DOHH2 (cell line): Measurements from ENCODE around the gene TBC1D4.

Experiments used
- CTCF ChIP-seq: fragments of 200-600 bp; sonication (generic); IDR thresholded peaks from one replicate; pipeline ENCODE4 v1.5.1; 2014; ENCODE audit warnings: antibody characterized with exemption, mild to moderate bottlenecking, low read depth, low read length; ENCODE audit not compliant: poor library complexity, severe bottlenecking
- EZH2phosphoT487 ChIP-seq: fragments of 200-600 bp; sonication (generic); IDR thresholded peaks from 2 replicates; pipeline ENCODE4 v1.6.1; 2017; ENCODE audit warnings: borderline replicate concordance, mild to moderate bottlenecking, antibody characterized with exemption, low read length, moderate library complexity, mixed read lengths

GRCh38 chr13:75404726-75405125 lies 77.2 kb downstream of the TBC1D4 start:
- no peak for TF ChIP-seq CTCF
- TF ChIP-seq EZH2phosphoT487, result no peak
